ENCODE data around the gene HSPA1L.

GRCh38 chr6:31768363-31769257 is 46.5 kb downstream of the HSPA1L start:
- TF ChIP-seq BCL3 (IDR thresholded peaks at IDR 0.05; ENCODE audit: borderline replicate concordance, insufficient read depth, low read depth, low read length, poor library complexity, severe bottlenecking) (no peak), FOXM1 (IDR thresholded peaks at IDR 0.05; ENCODE audit: low read depth, low read length) (no peak), ZBTB4 (CRISPR knock-in tag; IDR thresholded peaks at IDR 0.05) (no peak), CEBPZ (IDR thresholded peaks at IDR 0.05; ENCODE audit: low read depth, low read length) (no peak)

All from GM12878 (cell line).